Neural crest cell (in vitro differentiated cells): ENCODE results near the gene UBR4. TPM values are rescaled to one million over a fixed set of nuclear protein-coding genes. Genes with fewer than 3 reads are reported as not detected.

ENCODE experiments used
- DNase-seq: peaks from one replicate; pipeline ENCODE4 v3.0.0; 2021; ENCODE audit warnings: low read depth, mixed read lengths, low spot score
- H3K27ac Mint-ChIP-seq: one replicate; pipeline ENCODE4 v1.8.0; 2021; ENCODE audit warnings: mild to moderate bottlenecking, mixed read lengths; ENCODE audit not compliant: unreplicated experiment
- H3K27me3 Mint-ChIP-seq: 2 replicates; pipeline ENCODE4 v1.8.0; 2021; ENCODE audit warnings: low read depth, mild to moderate bottlenecking, mixed read lengths
- H3K36me3 Mint-ChIP-seq: 2 replicates; pipeline ENCODE4 v1.8.0; 2021; ENCODE audit warnings: low read depth, mild to moderate bottlenecking, mixed read lengths
- H3K4me1 Mint-ChIP-seq: 2 replicates; pipeline ENCODE4 v1.8.0; 2021; ENCODE audit warnings: mixed read lengths
- H3K4me3 Mint-ChIP-seq: one replicate; pipeline ENCODE4 v1.8.0; 2021; ENCODE audit warnings: mild to moderate bottlenecking, mixed read lengths
- H3K9me3 Mint-ChIP-seq: 2 replicates; pipeline ENCODE4 v1.8.0; 2021; ENCODE audit warnings: mixed read lengths
- total RNA-seq: library from RNA; stranded (reverse); gene quantifications from 2 replicates; pipeline ENCODE4 v1.2.1, GENCODE V29; 2021
- TF ChIP-seq, protein P1 (sequence below): fragments of 200-600 bp; sonication (generic); conservative IDR thresholded peaks from 2 replicates; pipeline ENCODE4 v1.5.0; 2021; ENCODE audit warnings: antibody characterized with exemption, mild to moderate bottlenecking

Gene UBR4
- total RNA-seq, 1 donor from 2014 or later, result 114 TPM

DNA sequence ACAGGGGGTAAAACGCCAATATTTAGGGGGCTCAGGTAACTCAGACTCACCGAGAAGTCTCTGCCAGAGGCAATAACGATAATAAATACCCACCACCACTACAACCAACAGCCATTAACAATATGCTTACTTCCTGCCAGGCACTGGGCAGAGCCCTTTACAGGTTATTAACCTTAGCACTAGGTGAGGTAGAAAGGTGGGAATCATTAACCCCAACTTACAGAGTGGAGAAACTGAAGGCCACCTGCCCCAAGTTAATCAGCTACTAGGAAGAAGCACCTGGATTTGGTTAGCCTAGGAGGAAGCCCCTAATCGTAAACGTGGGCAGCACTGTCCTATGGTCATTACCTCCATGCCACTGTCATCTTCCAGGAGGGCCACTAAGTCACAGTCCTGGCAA, 110.0 kb downstream of the UBR4 start:
- H3K27ac Mint-ChIP-seq, result no peak overlapping the region
- peaks cover 8% of the 10 kb centered on the region for H3K36me3 Mint-ChIP-seq

DNA sequence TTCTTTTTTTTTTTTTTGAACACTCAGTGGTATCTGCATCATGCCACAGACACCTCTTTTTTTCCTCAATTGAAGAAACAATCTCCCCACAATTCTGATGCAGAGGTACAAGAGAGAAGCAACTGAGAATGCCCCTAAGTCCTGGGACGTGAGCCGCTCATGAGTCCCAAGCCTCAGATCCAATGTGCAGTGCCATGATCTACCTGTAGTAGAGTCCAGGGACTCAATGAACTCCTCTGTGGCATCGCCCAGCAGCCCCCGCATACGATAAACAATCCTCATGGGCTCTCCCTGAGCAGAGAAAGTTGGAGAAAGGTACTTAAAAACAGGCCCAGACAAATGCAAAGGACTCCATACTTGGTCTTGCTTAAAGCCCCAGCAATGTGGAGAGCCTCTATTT, 113.1 kb downstream of the UBR4 start:
- TF ChIP-seq, protein P1, sequence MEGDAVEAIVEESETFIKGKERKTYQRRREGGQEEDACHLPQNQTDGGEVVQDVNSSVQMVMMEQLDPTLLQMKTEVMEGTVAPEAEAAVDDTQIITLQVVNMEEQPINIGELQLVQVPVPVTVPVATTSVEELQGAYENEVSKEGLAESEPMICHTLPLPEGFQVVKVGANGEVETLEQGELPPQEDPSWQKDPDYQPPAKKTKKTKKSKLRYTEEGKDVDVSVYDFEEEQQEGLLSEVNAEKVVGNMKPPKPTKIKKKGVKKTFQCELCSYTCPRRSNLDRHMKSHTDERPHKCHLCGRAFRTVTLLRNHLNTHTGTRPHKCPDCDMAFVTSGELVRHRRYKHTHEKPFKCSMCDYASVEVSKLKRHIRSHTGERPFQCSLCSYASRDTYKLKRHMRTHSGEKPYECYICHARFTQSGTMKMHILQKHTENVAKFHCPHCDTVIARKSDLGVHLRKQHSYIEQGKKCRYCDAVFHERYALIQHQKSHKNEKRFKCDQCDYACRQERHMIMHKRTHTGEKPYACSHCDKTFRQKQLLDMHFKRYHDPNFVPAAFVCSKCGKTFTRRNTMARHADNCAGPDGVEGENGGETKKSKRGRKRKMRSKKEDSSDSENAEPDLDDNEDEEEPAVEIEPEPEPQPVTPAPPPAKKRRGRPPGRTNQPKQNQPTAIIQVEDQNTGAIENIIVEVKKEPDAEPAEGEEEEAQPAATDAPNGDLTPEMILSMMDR, result no peak
- Mint-ChIP-seq H3K36me3 (peaks cover 2% of the 10 kb centered on the region), H3K4me1 (no peaks in the 10 kb centered on the region), H3K9me3 (no peaks in the 10 kb centered on the region), H3K27ac (no peak overlapping the region), H3K4me3 (no peak overlapping the region), H3K27me3 (no peaks in the 10 kb centered on the region)
- no peak for DNase-seq

More for the DNA sequence above, 110.0 kb downstream of the UBR4 start:
- H3K27me3 Mint-ChIP-seq, result no peaks in the 10 kb centered on the region
- TF ChIP-seq, protein P1, result no peak
- no peak for DNase-seq
- H3K4me3 Mint-ChIP-seq, result no peak overlapping the region
- H3K4me1 Mint-ChIP-seq, result no peaks in the 10 kb centered on the region
- no peaks in the 10 kb centered on the region for H3K9me3 Mint-ChIP-seq

DNA sequence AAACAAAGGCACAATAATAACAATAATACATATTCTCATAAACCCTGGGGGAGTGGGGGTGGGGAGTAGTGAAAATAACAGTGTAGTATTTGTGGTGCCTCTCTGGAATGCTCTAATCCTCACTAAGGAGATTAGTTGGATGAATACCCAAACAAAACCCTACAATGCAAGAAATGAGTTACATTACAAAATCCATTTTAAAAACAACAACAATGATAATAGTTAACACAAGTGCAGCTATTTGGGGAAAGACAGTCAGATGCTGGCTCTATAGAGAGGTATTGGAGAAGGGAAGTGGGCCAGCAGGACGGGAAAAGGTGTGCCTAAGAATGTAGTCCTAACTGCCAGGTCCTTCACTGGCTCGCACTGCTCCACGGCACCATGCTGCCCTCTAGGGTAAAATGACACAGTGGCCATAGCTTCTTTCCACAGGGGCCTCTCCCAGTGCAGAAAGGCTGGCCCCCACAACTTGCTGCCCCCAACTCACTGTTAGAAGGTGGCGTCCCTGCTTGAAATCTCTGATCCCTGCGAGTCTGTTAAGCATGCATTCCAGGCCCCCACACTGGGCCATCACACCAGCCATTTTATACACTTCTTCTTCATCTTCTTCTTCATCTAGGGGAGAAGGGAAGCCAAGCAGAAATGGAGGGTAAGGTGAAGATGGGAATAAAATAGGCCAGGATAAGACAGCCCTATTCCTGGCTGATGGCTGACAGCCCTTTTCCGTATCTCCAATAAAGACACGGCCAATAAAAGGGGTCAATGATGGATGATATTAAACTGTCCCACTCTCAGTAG, 113.8 kb downstream of the UBR4 start:
- Mint-ChIP-seq H3K9me3 (no peaks in the 10 kb centered on the region), H3K27me3 (no peaks in the 10 kb centered on the region), H3K27ac (no peak overlapping the region), H3K4me1 (no peaks in the 10 kb centered on the region), H3K36me3 (peaks cover 4% of the 10 kb centered on the region), H3K4me3 (no peak overlapping the region)
- peak; percentile 26 for DNase-seq
- TF ChIP-seq, protein P1, result peak; percentile 60

DNA sequence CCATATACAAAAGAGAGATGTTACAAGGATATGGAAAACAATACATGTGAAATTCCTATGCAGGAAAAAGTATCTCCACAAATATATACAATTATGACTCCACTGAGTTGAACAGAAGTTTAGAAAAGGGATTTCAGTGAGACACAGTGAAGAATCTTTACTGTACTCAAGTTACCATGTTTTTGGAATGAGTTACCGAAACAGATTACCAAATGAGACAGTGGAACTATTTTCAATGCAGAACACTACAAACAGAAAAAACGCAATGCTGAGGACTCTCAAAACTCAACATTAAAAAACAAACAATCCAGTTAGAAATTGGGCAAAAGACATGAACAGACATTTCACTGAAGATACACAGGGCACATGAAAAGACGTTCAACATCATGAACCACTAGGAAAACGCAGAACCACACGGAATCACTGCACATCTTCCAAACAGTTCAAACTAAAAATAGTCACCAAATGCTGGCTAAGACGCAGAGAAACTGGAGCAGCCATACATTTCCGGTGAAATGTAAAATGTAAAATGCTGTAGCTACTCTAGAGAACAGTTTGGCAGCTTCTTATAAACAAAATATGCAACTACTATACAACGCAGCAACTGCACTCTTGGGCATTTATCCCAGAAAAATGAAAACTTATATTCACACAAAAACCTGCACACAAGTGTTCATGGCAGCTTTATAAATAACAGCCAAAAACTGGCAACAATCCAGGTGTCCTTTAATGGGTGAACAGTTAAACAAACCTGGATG, 118.7 kb downstream of the UBR4 start:
- H3K27ac Mint-ChIP-seq, result no peak overlapping the region
- H3K27me3 Mint-ChIP-seq, result no peaks in the 10 kb centered on the region
- H3K9me3 Mint-ChIP-seq, result no peaks in the 10 kb centered on the region
- no peaks in the 10 kb centered on the region for H3K4me1 Mint-ChIP-seq
- H3K36me3 Mint-ChIP-seq, result peaks cover 7% of the 10 kb centered on the region
- DNase-seq, result no peak
- TF ChIP-seq, protein P1, result no peak
- no peak overlapping the region for H3K4me3 Mint-ChIP-seq

DNA sequence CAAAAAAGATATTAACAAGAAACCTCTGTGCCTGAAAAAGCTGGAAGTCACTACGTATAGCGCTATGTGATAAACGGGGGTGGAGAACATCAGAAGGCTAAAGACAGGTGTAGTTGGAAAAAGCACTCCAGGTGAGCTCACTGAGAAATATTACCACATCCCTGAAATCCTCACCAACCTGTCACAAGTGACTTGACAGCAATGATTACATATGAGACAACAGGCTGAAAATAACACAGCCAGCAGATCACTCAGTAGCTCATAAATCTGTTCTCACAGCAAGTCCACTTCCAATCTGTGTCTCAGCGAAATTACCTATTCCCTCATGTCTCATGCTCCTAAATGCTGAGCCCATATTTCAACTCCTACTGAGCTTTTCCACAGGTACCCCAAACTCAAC, 120.5 kb downstream of the UBR4 start:
- Mint-ChIP-seq H3K27ac (no peak overlapping the region), H3K4me1 (no peaks in the 10 kb centered on the region), H3K36me3 (peaks cover 5% of the 10 kb centered on the region), H3K27me3 (no peaks in the 10 kb centered on the region), H3K9me3 (no peaks in the 10 kb centered on the region), H3K4me3 (no peak overlapping the region)
- TF ChIP-seq, protein P1, result no peak
- no peak for DNase-seq
